NT2/D1 (cell line): Measurements from ENCODE around the gene BACH2.

ENCODE experiments used
- SUZ12 ChIP-seq: IDR thresholded peaks from 2 replicates; pipeline ENCODE4 v1.6.1; 2011; ENCODE audit not compliant: insufficient read length, insufficient read depth; ENCODE audit errors: extremely low read depth
- YY1 ChIP-seq: IDR thresholded peaks from 2 replicates; pipeline ENCODE4 v1.6.1; 2011; ENCODE audit not compliant: insufficient read length, insufficient read depth
- ZNF274 ChIP-seq: IDR thresholded peaks from 2 replicates; pipeline ENCODE4 v1.6.1; 2011; ENCODE audit warnings: mild to moderate bottlenecking, low read depth, low read length

DNA sequence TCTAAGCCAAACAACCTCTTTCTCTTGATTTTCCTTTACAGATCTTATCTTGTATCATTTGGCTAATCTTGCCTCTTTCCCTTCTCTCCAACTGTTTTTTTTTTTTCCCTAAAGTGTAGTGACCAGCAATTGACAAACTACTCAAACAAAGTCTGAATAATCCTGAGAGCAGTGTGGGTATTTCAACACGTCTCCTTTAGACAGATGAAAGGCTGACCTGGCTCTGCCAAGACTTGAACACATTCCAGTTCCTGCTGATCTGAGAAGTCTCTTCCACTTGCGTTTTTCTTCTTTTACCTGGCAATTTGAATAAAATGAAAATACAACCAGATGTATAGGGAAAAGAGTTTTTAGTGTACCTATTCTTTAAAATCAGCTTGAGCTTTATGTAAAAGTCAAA lies 234.0 kb downstream of the BACH2 start:
- TF ChIP-seq YY1: no peak
- no peak for TF ChIP-seq ZNF274
- no peak for TF ChIP-seq SUZ12
